ENCODE data around the gene GDPD5.

The GDPD5 gene

GRCh38 chr11:75516886-75517285, 8.9 kb downstream of the GDPD5 start:
- Histone ChIP-seq H3K4me1 (ENCODE audit: insufficient read depth, low read length) (peaks cover 7% of the 10 kb centered on the region; the same call in 1 of the 2 replicates), H3K9me3 (ENCODE audit: insufficient read depth, low read depth, low read length) (no peaks in the 10 kb centered on the region), H3K27me3 (ENCODE audit: insufficient read depth, low read length) (no peaks in the 10 kb centered on the region), H3K36me3 (ENCODE audit: insufficient read depth, low read depth, low read length) (no peaks in the 10 kb centered on the region), H3K27ac (ENCODE audit: low read length) (no peak overlapping the region), H3K9ac (ENCODE audit: low read depth, low read length) (no peak overlapping the region), H3K4me3 (ENCODE audit: low read length) (no peak overlapping the region)

DNA sequence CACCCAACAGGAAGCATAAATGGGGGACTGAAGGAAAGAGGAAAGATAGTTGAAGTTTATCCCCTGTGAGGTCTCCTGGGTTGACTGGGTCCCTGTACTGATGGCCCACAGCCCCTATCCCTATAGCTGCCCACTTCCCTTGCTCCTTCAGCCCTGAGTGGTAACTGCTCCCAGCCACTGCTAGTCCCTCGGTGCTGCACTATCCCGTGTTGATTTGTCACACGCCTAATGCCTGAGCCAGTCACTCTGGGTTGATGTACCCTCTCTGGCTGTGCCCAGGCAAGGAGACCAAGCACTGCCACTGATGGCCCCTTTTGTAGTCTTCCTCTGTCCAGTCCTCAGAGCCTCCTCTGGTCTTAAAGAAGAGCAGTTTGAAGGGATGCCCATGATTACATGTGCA, 9.6 kb downstream of the GDPD5 start:
- Histone ChIP-seq H3K36me3 (ENCODE audit: insufficient read depth, low read depth, low read length) (no peaks in the 10 kb centered on the region), H3K27me3 (ENCODE audit: insufficient read depth, low read length) (no peaks in the 10 kb centered on the region), H3K4me3 (ENCODE audit: low read length) (no peak overlapping the region), H3K9me3 (ENCODE audit: insufficient read depth, low read depth, low read length) (no peaks in the 10 kb centered on the region), H3K27ac (ENCODE audit: low read length) (no peak overlapping the region), H3K9ac (ENCODE audit: low read depth, low read length) (no peak overlapping the region), H3K4me1 (ENCODE audit: insufficient read depth, low read length) (peaks cover 7% of the 10 kb centered on the region; the same call in 1 of the 2 replicates)

GRCh38 chr11:75514596-75514995, 11.1 kb downstream of the GDPD5 start:
- Histone ChIP-seq H3K4me3 (ENCODE audit: low read length) (no peak overlapping the region), H3K9me3 (ENCODE audit: insufficient read depth, low read depth, low read length) (no peaks in the 10 kb centered on the region), H3K27ac (ENCODE audit: low read length) (no peak overlapping the region), H3K27me3 (ENCODE audit: insufficient read depth, low read length) (no peaks in the 10 kb centered on the region), H3K9ac (ENCODE audit: low read depth, low read length) (no peak overlapping the region; the same call in 1 of the 2 replicates), H3K36me3 (ENCODE audit: insufficient read depth, low read depth, low read length) (no peaks in the 10 kb centered on the region), H3K4me1 (ENCODE audit: insufficient read depth, low read length) (peaks cover 7% of the 10 kb centered on the region; the same call in 1 of the 2 replicates)

GRCh38 chr11:75513250-75513649, 12.5 kb downstream of the GDPD5 start:
- H3K9me3 ChIP-seq (ENCODE audit: insufficient read depth, low read depth, low read length) = no peaks in the 10 kb centered on the region
- H3K27ac ChIP-seq (ENCODE audit: low read length) = no peak overlapping the region
- no peaks in the 10 kb centered on the region for H3K27me3 ChIP-seq (ENCODE audit: insufficient read depth, low read length)
- H3K4me1 ChIP-seq (ENCODE audit: insufficient read depth, low read length) = peaks cover 3% of the 10 kb centered on the region; the same call in 1 of the 2 replicates
- H3K36me3 ChIP-seq (ENCODE audit: insufficient read depth, low read depth, low read length) = no peaks in the 10 kb centered on the region
- no peak overlapping the region for H3K9ac ChIP-seq (ENCODE audit: low read depth, low read length)
- no peak overlapping the region for H3K4me3 ChIP-seq (ENCODE audit: low read length)

GRCh38 chr11:75510723-75511019, 15.1 kb downstream of the GDPD5 start:
- H3K36me3 ChIP-seq (ENCODE audit: insufficient read depth, low read depth, low read length) = no peaks in the 10 kb centered on the region
- no peaks in the 10 kb centered on the region for H3K9me3 ChIP-seq (ENCODE audit: insufficient read depth, low read depth, low read length)
- H3K4me3 ChIP-seq (ENCODE audit: low read length) = no peak overlapping the region
- H3K9ac ChIP-seq (ENCODE audit: low read depth, low read length) = no peak overlapping the region
- no peaks in the 10 kb centered on the region for H3K27me3 ChIP-seq (ENCODE audit: insufficient read depth, low read length)
- no peak overlapping the region for H3K27ac ChIP-seq (ENCODE audit: low read length)
- H3K4me1 ChIP-seq (ENCODE audit: insufficient read depth, low read length) = no peaks in the 10 kb centered on the region

DNA sequence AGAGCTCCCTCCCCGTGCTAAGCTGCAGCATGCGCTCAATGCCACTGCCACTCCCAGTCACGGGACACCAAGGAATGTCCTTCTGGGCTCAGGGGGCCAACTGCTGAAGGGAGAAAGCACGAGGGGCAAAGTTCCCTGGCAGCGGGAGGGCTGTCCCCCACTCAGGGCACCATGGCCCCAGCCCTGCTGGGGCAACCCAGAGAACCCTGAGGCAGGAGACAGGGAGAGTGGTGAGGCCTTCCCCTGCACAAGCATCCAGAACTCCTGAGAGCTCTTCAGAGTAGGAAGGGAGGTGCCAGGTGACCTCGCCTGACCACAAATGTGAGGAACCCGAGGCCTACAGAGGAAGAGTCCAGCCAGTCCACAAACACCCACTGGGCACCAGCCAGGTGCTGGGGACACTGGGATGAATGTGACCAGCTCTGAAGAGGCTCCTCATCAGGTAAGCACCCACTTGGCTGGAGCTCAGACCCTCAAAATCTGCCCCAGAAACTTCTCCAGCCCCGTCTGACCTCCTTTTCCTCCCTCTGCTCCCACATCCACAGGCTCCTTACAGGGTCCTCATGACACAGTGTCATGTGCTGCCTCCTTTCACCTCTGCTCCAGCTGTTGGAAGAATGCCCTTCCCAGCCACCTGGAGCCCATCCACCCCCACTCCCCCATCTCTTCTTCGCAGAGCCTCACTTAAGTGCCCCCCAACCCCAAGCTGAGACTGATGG, 15.6 kb downstream of the GDPD5 start:
- Histone ChIP-seq H3K27ac (ENCODE audit: low read length) (no peak overlapping the region), H3K9ac (ENCODE audit: low read depth, low read length) (no peak overlapping the region), H3K27me3 (ENCODE audit: insufficient read depth, low read length) (no peaks in the 10 kb centered on the region), H3K9me3 (ENCODE audit: insufficient read depth, low read depth, low read length) (no peaks in the 10 kb centered on the region), H3K4me3 (ENCODE audit: low read length) (no peak overlapping the region), H3K4me1 (ENCODE audit: insufficient read depth, low read length) (no peaks in the 10 kb centered on the region), H3K36me3 (ENCODE audit: insufficient read depth, low read depth, low read length) (no peaks in the 10 kb centered on the region)

DNA sequence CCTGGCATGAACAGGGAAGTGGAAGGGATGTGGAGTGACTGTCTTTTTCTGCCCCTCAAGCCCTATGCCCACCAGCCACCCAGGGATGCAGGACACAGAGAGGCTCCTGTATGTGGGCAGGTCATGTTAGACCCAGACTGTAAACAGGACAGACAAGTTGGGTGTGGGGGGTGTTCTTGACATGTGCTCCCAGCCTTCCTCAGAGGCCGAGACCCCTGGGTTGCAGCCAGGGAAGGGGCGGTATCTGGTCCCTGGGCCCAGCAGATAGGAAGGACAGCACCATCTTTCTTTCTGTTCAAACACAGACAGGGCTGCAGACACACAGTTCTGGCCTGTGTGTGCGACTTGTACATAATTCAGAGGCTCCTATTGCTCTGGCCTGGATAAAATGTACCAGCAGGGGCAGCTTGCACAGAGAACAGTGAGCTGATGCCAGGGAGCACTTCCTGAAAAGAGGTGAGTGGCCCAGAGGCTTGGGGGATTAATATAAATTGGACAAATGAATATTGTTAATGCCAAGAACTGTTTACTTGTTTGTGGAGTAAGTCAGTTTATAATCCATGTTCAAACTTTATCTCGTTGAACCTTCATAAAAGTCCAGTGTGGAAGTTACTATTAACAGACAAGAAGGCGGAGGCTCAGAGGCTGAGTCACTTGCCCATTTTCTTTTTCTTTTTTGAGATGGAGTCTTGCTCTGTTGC, 16.6 kb downstream of the GDPD5 start:
- Histone ChIP-seq H3K4me3 (ENCODE audit: low read length) (no peak overlapping the region), H3K36me3 (ENCODE audit: insufficient read depth, low read depth, low read length) (no peaks in the 10 kb centered on the region), H3K9me3 (ENCODE audit: insufficient read depth, low read depth, low read length) (no peaks in the 10 kb centered on the region), H3K27ac (ENCODE audit: low read length) (no peak overlapping the region), H3K27me3 (ENCODE audit: insufficient read depth, low read length) (no peaks in the 10 kb centered on the region), H3K9ac (ENCODE audit: low read depth, low read length) (no peak overlapping the region), H3K4me1 (ENCODE audit: insufficient read depth, low read length) (no peaks in the 10 kb centered on the region)

DNA sequence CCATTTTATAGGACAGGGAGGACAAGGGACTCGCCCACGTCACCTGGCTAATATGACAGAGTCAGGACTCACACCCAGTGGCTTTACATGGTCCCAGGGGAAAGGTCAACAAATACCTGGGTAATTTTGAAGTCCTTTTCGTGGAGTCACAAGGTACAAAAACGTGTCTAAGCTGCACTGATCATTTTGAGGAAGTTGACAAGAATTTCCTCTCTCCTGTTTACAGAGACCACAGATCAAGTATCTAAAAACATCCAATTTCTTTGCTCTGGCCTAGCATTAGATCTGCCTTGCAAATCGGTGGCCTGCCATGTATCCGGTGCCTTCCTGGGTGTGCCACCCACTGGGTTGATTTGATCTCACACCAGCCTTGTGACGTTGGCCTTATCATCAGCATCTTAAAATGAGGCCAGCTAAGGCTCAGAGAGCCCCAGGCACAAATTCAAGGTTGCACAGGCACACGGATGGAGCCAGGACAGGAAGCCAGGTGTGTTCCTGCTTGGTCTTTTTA, 17.6 kb downstream of the GDPD5 start:
- Histone ChIP-seq H3K4me3 (ENCODE audit: low read length) (no peak overlapping the region), H3K9me3 (ENCODE audit: insufficient read depth, low read depth, low read length) (no peaks in the 10 kb centered on the region), H3K27me3 (ENCODE audit: insufficient read depth, low read length) (no peaks in the 10 kb centered on the region), H3K9ac (ENCODE audit: low read depth, low read length) (no peak overlapping the region), H3K4me1 (ENCODE audit: insufficient read depth, low read length) (no peaks in the 10 kb centered on the region), H3K27ac (ENCODE audit: low read length) (no peak overlapping the region), H3K36me3 (ENCODE audit: insufficient read depth, low read depth, low read length) (no peaks in the 10 kb centered on the region)

DNA sequence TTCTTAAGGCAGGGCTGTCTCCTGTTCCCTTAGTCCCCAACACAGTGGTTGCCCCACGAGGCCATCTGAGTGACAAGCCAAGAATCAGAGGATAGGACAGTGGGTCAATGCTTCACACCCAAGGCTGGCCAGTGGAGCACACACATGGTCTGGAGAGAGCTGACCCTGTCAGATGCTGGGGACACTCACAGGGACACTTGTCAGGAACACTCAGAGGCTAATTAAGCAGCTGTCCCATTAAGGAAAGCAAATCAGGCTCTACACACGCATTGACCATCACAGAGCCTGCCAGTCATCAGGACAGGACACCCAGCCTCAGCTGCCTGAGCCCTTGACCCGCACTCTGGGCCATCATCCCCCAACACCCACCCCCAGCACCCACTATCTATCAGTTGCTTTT, 18.2 kb downstream of the GDPD5 start:
- H3K36me3 ChIP-seq (ENCODE audit: insufficient read depth, low read depth, low read length) = no peaks in the 10 kb centered on the region
- H3K27me3 ChIP-seq (ENCODE audit: insufficient read depth, low read length) = no peaks in the 10 kb centered on the region
- no peak overlapping the region for H3K9ac ChIP-seq (ENCODE audit: low read depth, low read length)
- no peak overlapping the region for H3K27ac ChIP-seq (ENCODE audit: low read length)
- H3K4me3 ChIP-seq (ENCODE audit: low read length) = no peak overlapping the region
- H3K4me1 ChIP-seq (ENCODE audit: insufficient read depth, low read length) = no peaks in the 10 kb centered on the region
- H3K9me3 ChIP-seq (ENCODE audit: insufficient read depth, low read depth, low read length) = no peaks in the 10 kb centered on the region

DNA sequence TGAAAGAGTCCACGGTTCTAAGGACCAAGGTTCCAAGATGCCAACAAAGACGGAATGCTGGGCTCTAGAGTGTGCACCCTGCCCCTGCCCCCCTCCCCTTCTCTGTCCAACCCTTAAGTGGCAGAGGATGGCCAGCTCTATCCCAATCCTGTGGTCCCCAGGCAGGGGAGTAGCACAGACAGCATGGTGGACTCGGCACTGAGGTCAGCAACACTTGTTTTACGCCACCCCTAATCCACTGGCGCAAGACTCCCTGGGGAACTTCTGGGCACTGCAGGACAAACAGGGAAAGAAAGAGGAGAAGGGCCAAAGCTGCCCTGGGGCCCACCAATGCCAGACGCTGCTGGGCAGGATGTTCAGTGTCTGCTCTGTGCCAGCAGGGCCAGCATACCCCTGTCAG, 18.9 kb downstream of the GDPD5 start:
- no peak overlapping the region for H3K27ac ChIP-seq (ENCODE audit: low read length)
- H3K4me3 ChIP-seq (ENCODE audit: low read length) = no peak overlapping the region
- no peaks in the 10 kb centered on the region for H3K27me3 ChIP-seq (ENCODE audit: insufficient read depth, low read length)
- H3K4me1 ChIP-seq (ENCODE audit: insufficient read depth, low read length) = no peaks in the 10 kb centered on the region
- no peaks in the 10 kb centered on the region for H3K36me3 ChIP-seq (ENCODE audit: insufficient read depth, low read depth, low read length)
- H3K9ac ChIP-seq (ENCODE audit: low read depth, low read length) = no peak overlapping the region
- H3K9me3 ChIP-seq (ENCODE audit: insufficient read depth, low read depth, low read length) = no peaks in the 10 kb centered on the region

GRCh38 chr11:75505916-75506692, 19.6 kb downstream of the GDPD5 start:
- no peaks in the 10 kb centered on the region for H3K9me3 ChIP-seq (ENCODE audit: insufficient read depth, low read depth, low read length)
- no peaks in the 10 kb centered on the region for H3K27me3 ChIP-seq (ENCODE audit: insufficient read depth, low read length)
- no peak overlapping the region for H3K27ac ChIP-seq (ENCODE audit: low read length)
- H3K4me3 ChIP-seq (ENCODE audit: low read length) = no peak overlapping the region
- no peak overlapping the region for H3K9ac ChIP-seq (ENCODE audit: low read depth, low read length)
- H3K36me3 ChIP-seq (ENCODE audit: insufficient read depth, low read depth, low read length) = no peaks in the 10 kb centered on the region
- no peaks in the 10 kb centered on the region for H3K4me1 ChIP-seq (ENCODE audit: insufficient read depth, low read length)

All from iPS-20b (cell line).